Spleen (tissue), 7 donors: ENCODE data around the gene ADGRE1.

Source experiments
- POLR2A ChIP-seq, 3 donors: fragments of 450-650 bp; IDR thresholded peaks; one replicate each; pipeline ENCODE4 v1.5.1; 2017; ENCODE audit warnings: antibody characterized with exemption in 3 of 3, mild to moderate bottlenecking in 1 of 3
- POLR2AphosphoS5 ChIP-seq, 3 donors: sonication (generic); formaldehyde crosslinking; IDR thresholded peaks; one replicate each; pipeline ENCODE4 v1.5.1; 2017; ENCODE audit warnings: antibody characterized with exemption in 3 of 3
- TF ChIP-seq, protein P1 (sequence below), 11 experiments: fragments of 200-600 bp in 7 of 11; fragments of 450-650 bp in 4 of 11; sonication (generic) in 4 of 11; IDR thresholded peaks in 8 of 11; conservative IDR thresholded peaks in 3 of 11; 1 replicate in 7 of 11; 2 replicates in 4 of 11; pipeline versions ENCODE4 v1.4.0 to v1.8.0; 2016 to 2021; ENCODE audit warnings: antibody characterized with exemption in 11 of 11, inconsistent platforms in 4 of 11, mild to moderate bottlenecking in 1 of 11
- donor health status: DM: no; HTN: no; CAD: no; lungs with moderate emphysema.
- donor health status: DM: no; HTN: no; CAD: no.
- donor health status: DM: no; HTN: no; CAD: no.

DNA sequence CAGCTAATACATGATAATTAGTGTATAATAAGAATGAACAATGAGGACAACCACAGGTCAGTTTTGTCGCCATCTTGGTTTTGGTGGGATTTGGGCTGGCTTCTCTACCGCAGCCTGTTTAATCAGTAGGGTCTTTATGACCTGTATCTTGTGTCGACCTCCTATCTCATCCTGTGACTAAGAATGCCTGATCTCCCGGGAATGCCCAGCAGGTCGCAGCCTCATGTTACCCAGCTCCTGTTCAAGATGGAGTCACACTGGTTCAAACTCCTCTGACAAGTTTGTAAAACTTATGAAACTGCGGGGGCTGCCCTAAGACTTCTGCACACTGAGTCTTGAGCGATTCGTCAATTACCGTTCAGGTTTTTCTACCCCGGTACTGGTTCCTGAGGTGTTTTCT lies 21.5 kb upstream of the ADGRE1 start:
- TF ChIP-seq, protein P1, sequence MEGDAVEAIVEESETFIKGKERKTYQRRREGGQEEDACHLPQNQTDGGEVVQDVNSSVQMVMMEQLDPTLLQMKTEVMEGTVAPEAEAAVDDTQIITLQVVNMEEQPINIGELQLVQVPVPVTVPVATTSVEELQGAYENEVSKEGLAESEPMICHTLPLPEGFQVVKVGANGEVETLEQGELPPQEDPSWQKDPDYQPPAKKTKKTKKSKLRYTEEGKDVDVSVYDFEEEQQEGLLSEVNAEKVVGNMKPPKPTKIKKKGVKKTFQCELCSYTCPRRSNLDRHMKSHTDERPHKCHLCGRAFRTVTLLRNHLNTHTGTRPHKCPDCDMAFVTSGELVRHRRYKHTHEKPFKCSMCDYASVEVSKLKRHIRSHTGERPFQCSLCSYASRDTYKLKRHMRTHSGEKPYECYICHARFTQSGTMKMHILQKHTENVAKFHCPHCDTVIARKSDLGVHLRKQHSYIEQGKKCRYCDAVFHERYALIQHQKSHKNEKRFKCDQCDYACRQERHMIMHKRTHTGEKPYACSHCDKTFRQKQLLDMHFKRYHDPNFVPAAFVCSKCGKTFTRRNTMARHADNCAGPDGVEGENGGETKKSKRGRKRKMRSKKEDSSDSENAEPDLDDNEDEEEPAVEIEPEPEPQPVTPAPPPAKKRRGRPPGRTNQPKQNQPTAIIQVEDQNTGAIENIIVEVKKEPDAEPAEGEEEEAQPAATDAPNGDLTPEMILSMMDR (IDR thresholded peaks at IDR 0.05 in 8 of 11, conservative IDR thresholded peaks at IDR 0.05 in 3 of 11), result no peak
- TF ChIP-seq POLR2A (IDR thresholded peaks at IDR 0.05), result no peak
- TF ChIP-seq POLR2AphosphoS5 (IDR thresholded peaks at IDR 0.05), result no peak
